GM23248 (cell line): ENCODE data around the gene FJX1.

Source experiments
- EZH2 ChIP-seq: fragments of 200-600 bp; sonication (generic); IDR thresholded peaks from 2 replicates; pipeline ENCODE4 v1.6.1; 2018; ENCODE audit warnings: antibody characterized with exemption, mild to moderate bottlenecking; ENCODE audit not compliant: insufficient read depth, poor library complexity, severe bottlenecking
- EZH2phosphoT487 ChIP-seq: fragments of 200-600 bp; sonication (generic); IDR thresholded peaks from 2 replicates; pipeline ENCODE4 v1.6.1; 2018; ENCODE audit warnings: antibody characterized with exemption, moderate library complexity, mild to moderate bottlenecking, low read depth; ENCODE audit not compliant: insufficient read depth

GRCh38 chr11:35629511-35629910 is 11.3 kb downstream of the FJX1 start:
- TF ChIP-seq EZH2phosphoT487 (no peak), EZH2 (no peak)
